OCI-LY7 (cell line): ENCODE results near the gene LACTB.

Experiments
- CTCF ChIP-seq: fragments of 200-600 bp; sonication (generic); conservative IDR thresholded peaks from 2 replicates; pipeline ENCODE4 v1.5.1; 2014; ENCODE audit warnings: mild to moderate bottlenecking, antibody characterized with exemption, low read length, moderate library complexity, mixed read lengths
- EZH2phosphoT487 ChIP-seq: fragments of 200-600 bp; sonication (generic); IDR thresholded peaks from 2 replicates; pipeline ENCODE4 v1.6.1; 2018; ENCODE audit warnings: low read depth, borderline replicate concordance, mild to moderate bottlenecking, mixed run types, antibody characterized with exemption, low read length, moderate library complexity, mixed read lengths

- TF ChIP-seq CTCF (no peak), EZH2phosphoT487 (no peak)
These were observed 39.3 kb upstream of the LACTB start for GRCh38 chr15:63082366-63082765.
